ENCODE data around the gene C15orf40.
A peak's percentile ranks its signal among the peaks of the same experiment; 100 is the strongest.
"Not testable (repeated sequence)": the region's sequence is repeated elsewhere in the genome, so short reads cannot be mapped to it uniquely, and the experiment has no call there.

Gene C15orf40

DNA sequence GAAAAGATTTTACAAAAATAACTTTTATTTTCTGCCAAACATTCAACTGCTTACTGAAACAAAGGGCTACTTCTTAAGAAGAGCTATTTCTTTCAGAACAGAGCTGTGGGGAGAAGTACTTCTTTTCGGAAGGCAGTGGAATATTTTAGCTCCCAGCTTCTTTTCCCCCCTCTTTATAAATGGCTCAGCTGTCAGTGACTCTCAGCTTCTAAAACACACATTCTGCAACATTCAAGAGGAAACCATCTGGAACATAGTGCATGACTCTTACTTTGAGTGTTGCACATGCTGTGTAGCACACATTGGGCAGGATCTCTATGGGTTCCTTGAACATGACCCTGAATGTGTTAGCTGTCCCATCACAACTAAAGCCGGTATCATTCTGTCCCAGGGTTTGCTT is 7.0 kb upstream of the C15orf40 start:
- no peak overlapping the region for H3K27ac ChIP-seq (ENCODE audit: low read depth, low read length, severe bottlenecking)
- no peaks in the 10 kb centered on the region for H3K9me3 ChIP-seq (ENCODE audit: control insufficient read depth, low read length)
- H3K4me3 ChIP-seq (ENCODE audit: extremely low read depth, insufficient read depth, low read length, poor library complexity, severe bottlenecking) = no peak overlapping the region
- WGBS, 2 experiments (ENCODE audit: insufficient coverage in 2 of 2) = 100% methylated on average over 1 of the region's 2 CpGs
- peaks cover 44% of the 10 kb centered on the region for H3K36me3 ChIP-seq (ENCODE audit: control insufficient read depth, insufficient read depth, low read length)
- no peaks in the 10 kb centered on the region for H3K4me1 ChIP-seq (ENCODE audit: control insufficient read depth, insufficient read depth, low read length, poor library complexity, severe bottlenecking)

DNA sequence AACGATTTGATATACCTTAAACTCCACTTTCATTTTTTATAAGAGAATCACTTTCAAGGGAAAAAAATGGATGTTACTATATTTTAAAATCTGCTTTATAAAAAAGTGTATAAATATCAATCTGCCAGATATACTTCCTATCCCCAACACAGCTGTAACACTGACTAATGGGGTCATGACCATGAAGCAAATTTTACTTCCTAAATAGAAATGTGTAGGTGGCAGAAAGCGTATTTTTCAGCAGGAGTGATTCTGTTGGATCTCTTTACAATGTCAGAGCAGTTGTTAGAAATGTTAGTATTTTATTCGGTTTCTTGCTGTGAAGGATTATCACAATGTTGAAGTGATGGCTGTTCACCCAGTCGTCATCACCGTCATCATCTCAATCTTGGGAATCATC is 5.5 kb upstream of the C15orf40 start:
- Histone ChIP-seq H3K27ac (ENCODE audit: low read depth, low read length, severe bottlenecking) (no peak overlapping the region), H3K4me3 (ENCODE audit: extremely low read depth, insufficient read depth, low read length, poor library complexity, severe bottlenecking) (no peak overlapping the region), H3K4me1 (ENCODE audit: control insufficient read depth, insufficient read depth, low read length, poor library complexity, severe bottlenecking) (no peaks in the 10 kb centered on the region), H3K9me3 (ENCODE audit: control insufficient read depth, low read length) (peaks cover 4% of the 10 kb centered on the region), H3K36me3 (ENCODE audit: control insufficient read depth, insufficient read depth, low read length) (peaks cover 39% of the 10 kb centered on the region)
- 87 to 95% methylated on average over 4 of the region's 5 CpGs for WGBS, 2 experiments (ENCODE audit: insufficient coverage in 2 of 2)

DNA sequence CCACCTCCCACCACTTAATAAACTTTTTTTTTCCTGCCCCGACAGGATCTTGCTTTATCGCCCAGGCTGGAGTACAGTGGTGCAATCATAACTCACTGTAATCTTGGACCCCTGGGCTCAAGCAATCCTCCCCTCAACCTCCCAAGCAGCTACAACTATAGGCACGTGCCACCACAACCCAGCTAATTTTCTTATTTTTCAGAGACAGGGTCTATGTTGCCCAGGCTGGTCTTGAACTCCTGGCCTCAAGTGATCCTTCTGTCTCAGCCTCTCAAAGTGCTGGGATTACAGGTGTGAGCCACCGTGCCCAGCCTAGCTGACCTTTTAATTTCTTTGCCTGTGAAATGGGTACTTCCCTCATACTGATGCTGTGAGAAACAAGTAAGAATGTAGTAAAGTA is 3.9 kb upstream of the C15orf40 start:
- WGBS, 2 experiments (ENCODE audit: insufficient coverage in 2 of 2) = 92 to 97% methylated on average over 3 of the region's 4 CpGs
- H3K4me3 ChIP-seq (ENCODE audit: extremely low read depth, insufficient read depth, low read length, poor library complexity, severe bottlenecking) = no peak overlapping the region
- H3K36me3 ChIP-seq (ENCODE audit: control insufficient read depth, insufficient read depth, low read length) = peaks cover 30% of the 10 kb centered on the region
- no peak overlapping the region for H3K27ac ChIP-seq (ENCODE audit: low read depth, low read length, severe bottlenecking)
- no peaks in the 10 kb centered on the region for H3K4me1 ChIP-seq (ENCODE audit: control insufficient read depth, insufficient read depth, low read length, poor library complexity, severe bottlenecking)
- peaks cover 4% of the 10 kb centered on the region for H3K9me3 ChIP-seq (ENCODE audit: control insufficient read depth, low read length)

DNA sequence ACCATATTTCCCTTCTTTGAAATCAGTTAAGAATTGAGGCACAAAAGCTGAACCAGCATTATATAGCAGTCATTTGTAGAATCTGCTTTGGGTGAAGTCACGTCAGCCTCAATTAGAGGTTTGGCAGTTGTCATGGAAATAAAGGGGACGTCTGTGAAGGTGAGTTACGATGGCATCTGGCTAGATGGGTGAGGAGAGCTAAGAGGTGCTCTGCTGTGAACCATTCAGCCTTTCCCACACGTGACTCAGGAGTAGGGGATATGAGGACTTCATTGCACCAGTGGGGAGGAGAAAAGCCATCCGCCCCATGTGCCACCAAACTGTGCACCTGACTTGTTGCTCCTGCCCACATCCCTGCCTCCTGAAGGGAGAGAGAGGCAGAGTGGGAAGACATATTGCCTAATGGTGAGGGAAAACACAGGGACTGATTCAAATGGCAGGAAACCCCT is 2.8 kb upstream of the C15orf40 start:
- WGBS, 2 experiments (ENCODE audit: insufficient coverage in 2 of 2) = 79 to 81% methylated on average over 4 of the region's 5 CpGs
- Histone ChIP-seq H3K27ac (ENCODE audit: low read depth, low read length, severe bottlenecking) (no peak overlapping the region), H3K9me3 (ENCODE audit: control insufficient read depth, low read length) (peaks cover 4% of the 10 kb centered on the region), H3K4me3 (ENCODE audit: extremely low read depth, insufficient read depth, low read length, poor library complexity, severe bottlenecking) (no peak overlapping the region), H3K4me1 (ENCODE audit: control insufficient read depth, insufficient read depth, low read length, poor library complexity, severe bottlenecking) (no peaks in the 10 kb centered on the region), H3K36me3 (ENCODE audit: control insufficient read depth, insufficient read depth, low read length) (peaks cover 31% of the 10 kb centered on the region)

DNA sequence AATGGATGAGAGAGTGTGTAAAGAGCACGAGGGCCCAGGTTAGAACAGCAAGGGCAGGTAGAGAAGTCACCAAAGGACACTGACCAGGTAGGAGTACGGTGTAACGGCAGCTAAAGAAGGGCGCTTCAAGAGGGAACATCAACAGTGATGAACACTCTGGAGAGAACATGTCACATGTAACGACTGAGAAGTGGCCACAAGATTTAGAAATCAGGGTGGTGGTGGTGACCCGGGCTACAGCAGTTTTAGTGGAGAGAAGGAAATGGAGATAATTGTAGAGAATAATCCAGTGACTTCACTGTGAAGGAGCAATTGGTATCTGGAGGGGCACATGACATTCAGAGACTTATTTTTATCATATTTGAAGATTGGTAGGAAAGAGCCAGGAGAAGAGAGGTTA is 1.2 kb upstream of the C15orf40 start:
- Histone ChIP-seq H3K4me1 (ENCODE audit: control insufficient read depth, insufficient read depth, low read length, poor library complexity, severe bottlenecking) (no peaks in the 10 kb centered on the region), H3K36me3 (ENCODE audit: control insufficient read depth, insufficient read depth, low read length) (peaks cover 38% of the 10 kb centered on the region), H3K4me3 (ENCODE audit: extremely low read depth, insufficient read depth, low read length, poor library complexity, severe bottlenecking) (no peak overlapping the region), H3K27ac (ENCODE audit: low read depth, low read length, severe bottlenecking) (no peak overlapping the region), H3K9me3 (ENCODE audit: control insufficient read depth, low read length) (peaks cover 4% of the 10 kb centered on the region)
- 98 to 99% methylated on average over 6 of the region's 6 CpGs for WGBS, 2 experiments (ENCODE audit: insufficient coverage in 2 of 2)

DNA sequence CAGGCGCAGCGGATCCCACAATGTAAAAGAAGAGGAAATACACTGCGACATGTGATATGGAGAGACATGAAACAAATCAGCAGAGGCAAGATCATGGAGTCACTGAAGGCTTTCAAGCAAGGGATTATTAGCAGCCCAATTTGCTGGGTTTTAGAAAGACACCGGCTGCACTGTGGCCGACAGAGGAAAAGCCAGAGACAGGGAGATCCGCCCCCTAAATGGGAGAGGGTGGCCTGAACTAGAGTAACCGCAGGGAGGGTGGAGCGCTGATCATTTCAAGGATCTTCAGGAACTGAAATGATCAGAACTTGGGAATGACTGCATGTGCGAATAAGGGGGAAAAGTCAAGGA is 612 bp upstream of the C15orf40 start:
- WGBS, 2 experiments (ENCODE audit: insufficient coverage in 2 of 2) = 93 to 94% methylated on average over 9 of the region's 9 CpGs
- no peaks in the 10 kb centered on the region for H3K4me1 ChIP-seq (ENCODE audit: control insufficient read depth, insufficient read depth, low read length, poor library complexity, severe bottlenecking)
- peaks cover 4% of the 10 kb centered on the region for H3K9me3 ChIP-seq (ENCODE audit: control insufficient read depth, low read length)
- peak overlapping the region; percentile 99 for H3K4me3 ChIP-seq (ENCODE audit: extremely low read depth, insufficient read depth, low read length, poor library complexity, severe bottlenecking)
- H3K36me3 ChIP-seq (ENCODE audit: control insufficient read depth, insufficient read depth, low read length) = peaks cover 38% of the 10 kb centered on the region
- no peak overlapping the region for H3K27ac ChIP-seq (ENCODE audit: low read depth, low read length, severe bottlenecking)

DNA sequence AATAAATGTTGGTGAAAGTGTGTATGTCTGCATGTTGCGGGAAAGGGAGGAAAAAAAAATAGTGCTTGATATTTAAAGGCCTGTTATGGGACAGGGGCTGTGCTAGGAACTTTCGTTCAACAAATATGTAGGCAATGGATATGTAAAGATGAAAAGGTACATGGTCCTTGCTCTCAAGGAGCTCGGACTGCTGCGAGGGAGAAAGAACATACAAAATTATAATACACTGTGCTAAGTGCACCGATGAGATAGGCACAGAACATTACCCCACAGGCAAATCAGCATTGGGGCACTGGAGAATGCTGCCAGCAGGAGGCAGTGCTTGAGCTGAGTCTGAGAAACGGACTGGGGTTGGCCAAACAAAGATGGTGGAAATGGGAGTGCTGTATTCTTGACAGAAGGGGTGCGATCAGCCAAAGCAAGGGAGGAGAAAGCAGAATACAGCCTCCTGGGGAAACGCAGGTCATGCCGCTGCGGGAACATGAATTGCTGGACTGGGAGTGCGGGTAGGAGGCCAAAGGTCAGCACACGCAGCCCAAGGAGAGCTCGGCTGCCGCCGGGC is 649 bp downstream of the C15orf40 start:
- peaks cover 39% of the 10 kb centered on the region for H3K36me3 ChIP-seq (ENCODE audit: control insufficient read depth, insufficient read depth, low read length)
- H3K4me3 ChIP-seq (ENCODE audit: extremely low read depth, insufficient read depth, low read length, poor library complexity, severe bottlenecking) = peak overlapping the region; percentile 99
- no peaks in the 10 kb centered on the region for H3K4me1 ChIP-seq (ENCODE audit: control insufficient read depth, insufficient read depth, low read length, poor library complexity, severe bottlenecking)
- WGBS, 2 experiments (ENCODE audit: insufficient coverage in 2 of 2) = 10 to 16% methylated on average over 12 of the region's 15 CpGs
- H3K27ac ChIP-seq (ENCODE audit: low read depth, low read length, severe bottlenecking) = peak overlapping the region; percentile 64
- H3K9me3 ChIP-seq (ENCODE audit: control insufficient read depth, low read length) = peaks cover 4% of the 10 kb centered on the region

DNA sequence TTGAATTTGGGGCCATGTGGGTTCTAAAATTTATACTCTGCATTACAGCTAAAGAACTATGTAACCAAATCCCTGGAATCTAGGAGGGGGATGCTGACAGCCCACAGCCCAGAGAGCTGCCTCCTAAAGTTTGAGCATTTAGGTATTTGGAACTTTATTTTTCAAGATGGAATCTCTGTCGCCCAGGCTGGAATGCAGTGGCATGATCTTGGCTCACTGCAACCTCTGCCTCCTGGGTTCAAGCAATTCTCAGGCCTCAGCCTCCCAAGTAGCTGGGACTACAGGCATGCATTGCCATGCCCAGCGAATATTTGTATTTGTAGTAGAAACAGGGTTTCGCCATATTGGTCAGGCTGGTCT is 10.8 kb downstream of the C15orf40 start:
- not testable (repeated sequence) for H3K9me3 ChIP-seq (ENCODE audit: control insufficient read depth, low read length); H3K4me3 ChIP-seq (ENCODE audit: extremely low read depth, insufficient read depth, low read length, poor library complexity, severe bottlenecking); H3K27ac ChIP-seq (ENCODE audit: low read depth, low read length, severe bottlenecking); H3K4me1 ChIP-seq (ENCODE audit: control insufficient read depth, insufficient read depth, low read length, poor library complexity, severe bottlenecking); H3K36me3 ChIP-seq (ENCODE audit: control insufficient read depth, insufficient read depth, low read length)
- WGBS, 2 experiments (ENCODE audit: insufficient coverage in 2 of 2) = 86 to 93% methylated on average over 3 of the region's 3 CpGs

DNA sequence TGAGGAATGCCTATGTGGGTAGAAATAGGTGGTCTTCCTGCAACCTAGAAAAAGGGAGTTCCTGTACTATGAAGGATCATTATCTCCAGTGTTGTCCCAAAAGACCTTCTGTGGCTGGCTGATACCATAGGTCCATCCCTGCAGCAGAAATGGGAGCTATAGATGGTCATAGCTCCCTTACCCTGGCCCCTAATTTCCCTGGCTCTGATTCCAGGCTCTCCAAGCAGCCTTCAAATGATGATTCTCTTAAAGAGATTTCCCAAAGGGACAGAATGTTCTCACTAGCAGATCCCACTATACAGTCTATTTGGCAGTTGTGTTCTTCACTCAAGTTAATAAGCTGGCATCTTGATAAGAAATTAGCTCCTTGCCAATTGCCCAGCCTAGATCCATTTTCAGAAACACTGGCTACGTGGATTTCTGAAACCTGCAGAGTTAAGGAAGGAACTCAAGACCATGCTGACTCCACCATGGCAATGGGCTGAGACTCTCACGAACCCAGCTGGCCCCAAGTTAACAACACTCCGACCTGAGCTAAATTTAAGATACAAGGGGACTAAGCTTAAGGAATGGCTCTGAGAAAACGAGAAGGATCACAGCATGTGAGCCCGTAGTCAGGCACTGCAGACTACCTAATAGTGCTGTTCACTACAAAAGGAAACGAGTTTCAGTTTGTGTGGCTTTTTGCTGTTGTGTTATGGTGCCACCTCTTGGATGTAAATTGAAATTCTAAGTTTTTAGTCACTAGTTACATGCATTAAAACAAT is 11.4 kb downstream of the C15orf40 start:
- Histone ChIP-seq H3K36me3 (ENCODE audit: control insufficient read depth, insufficient read depth, low read length) (peaks cover 5% of the 10 kb centered on the region), H3K4me1 (ENCODE audit: control insufficient read depth, insufficient read depth, low read length, poor library complexity, severe bottlenecking) (peaks cover 7% of the 10 kb centered on the region), H3K4me3 (ENCODE audit: extremely low read depth, insufficient read depth, low read length, poor library complexity, severe bottlenecking) (no peak overlapping the region), H3K9me3 (ENCODE audit: control insufficient read depth, low read length) (no peaks in the 10 kb centered on the region), H3K27ac (ENCODE audit: low read depth, low read length, severe bottlenecking) (no peak overlapping the region)
- WGBS, 2 experiments (ENCODE audit: insufficient coverage in 2 of 2) = 59 to 89% methylated on average over 1 to 5 of the region's 6 CpGs

DNA sequence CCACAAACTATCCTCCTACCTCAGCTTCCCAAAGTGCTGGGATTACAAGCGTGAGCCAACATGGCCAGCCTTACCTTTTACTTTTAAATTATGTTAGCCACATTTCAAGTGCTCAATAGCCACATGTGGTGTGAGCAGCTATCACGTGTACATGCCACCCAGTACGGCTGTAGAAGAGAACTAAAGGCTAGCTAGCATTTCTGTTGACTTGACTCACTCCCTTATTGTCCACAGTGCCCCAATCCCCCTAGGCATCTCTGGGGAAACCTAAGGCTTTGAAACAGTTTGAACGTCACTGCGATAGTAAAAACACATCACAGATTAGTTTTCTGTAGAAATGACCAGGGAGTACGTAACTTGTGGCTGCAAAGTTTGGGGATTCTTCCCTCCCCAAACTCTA is 12.0 kb downstream of the C15orf40 start:
- Histone ChIP-seq H3K4me1 (ENCODE audit: control insufficient read depth, insufficient read depth, low read length, poor library complexity, severe bottlenecking) (peaks cover 7% of the 10 kb centered on the region), H3K36me3 (ENCODE audit: control insufficient read depth, insufficient read depth, low read length) (no peaks in the 10 kb centered on the region), H3K27ac (ENCODE audit: low read depth, low read length, severe bottlenecking) (no peak overlapping the region), H3K4me3 (ENCODE audit: extremely low read depth, insufficient read depth, low read length, poor library complexity, severe bottlenecking) (no peak overlapping the region), H3K9me3 (ENCODE audit: control insufficient read depth, low read length) (no peaks in the 10 kb centered on the region)
- 93 to 95% methylated on average over 3 to 5 of the region's 6 CpGs for WGBS, 2 experiments (ENCODE audit: insufficient coverage in 2 of 2)

DNA sequence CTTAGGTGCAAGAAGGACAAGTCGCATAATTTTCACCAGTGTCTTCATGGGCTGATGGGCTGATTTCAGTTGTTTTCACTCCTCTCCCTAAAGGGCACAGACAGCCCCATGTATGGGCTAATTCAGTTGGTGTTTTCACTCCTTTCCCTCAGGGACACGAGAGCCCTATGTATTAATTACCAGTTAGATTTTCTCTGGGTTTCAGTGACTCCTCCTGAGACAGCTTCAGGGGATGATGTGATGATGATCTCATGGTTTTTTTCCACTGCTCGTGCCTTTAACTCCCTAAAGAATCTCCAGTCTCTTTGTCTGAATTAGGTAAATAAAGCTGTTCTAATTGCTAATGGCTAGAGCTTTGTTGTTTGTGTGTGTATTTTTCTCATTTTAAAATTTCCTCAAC is 15.5 kb downstream of the C15orf40 start:
- 80 to 100% methylated on average over 1 of the region's 3 CpGs for WGBS, 2 experiments (ENCODE audit: insufficient coverage in 2 of 2)

More for the DNA sequence above, 15.5 kb downstream of the C15orf40 start:
- Histone ChIP-seq H3K9me3 (ENCODE audit: control insufficient read depth, low read length) (no peaks in the 10 kb centered on the region), H3K4me3 (ENCODE audit: extremely low read depth, insufficient read depth, low read length, poor library complexity, severe bottlenecking) (no peak overlapping the region), H3K27ac (ENCODE audit: low read depth, low read length, severe bottlenecking) (no peak overlapping the region), H3K36me3 (ENCODE audit: control insufficient read depth, insufficient read depth, low read length) (peaks cover 11% of the 10 kb centered on the region), H3K4me1 (ENCODE audit: control insufficient read depth, insufficient read depth, low read length, poor library complexity, severe bottlenecking) (peaks cover 4% of the 10 kb centered on the region)

Data from mesodermal cell (in vitro differentiated cells).